Measurements from ENCODE around the gene XRN1.

- TF ChIP-seq CTCF (conservative IDR thresholded peaks at IDR 0.05 in 1 of 2, IDR thresholded peaks at IDR 0.05 in 1 of 2; ENCODE audit: low read depth in 1 of 2, low read length in 2 of 2) (no peak), EZH2 (IDR thresholded peaks at IDR 0.05; ENCODE audit: low read length, missing control alignments) (no peak)
These were observed 127.9 kb downstream of the XRN1 start for GRCh38 chr3:142319912-142320311.
